NCI-H146 treated with DMSO at 0.1 percent for 48 hours (cell line): ENCODE data around the gene FOXP1.
A peak's percentile ranks its signal among the peaks of the same experiment; 100 is the strongest.

ENCODE experiments used
- DNase-seq: peaks from one replicate; lab custom pipeline; 2025; ENCODE audit not compliant: unreplicated experiment; lab: John Stamatoyannopoulos, UW

FOXP1 gene

DNA sequence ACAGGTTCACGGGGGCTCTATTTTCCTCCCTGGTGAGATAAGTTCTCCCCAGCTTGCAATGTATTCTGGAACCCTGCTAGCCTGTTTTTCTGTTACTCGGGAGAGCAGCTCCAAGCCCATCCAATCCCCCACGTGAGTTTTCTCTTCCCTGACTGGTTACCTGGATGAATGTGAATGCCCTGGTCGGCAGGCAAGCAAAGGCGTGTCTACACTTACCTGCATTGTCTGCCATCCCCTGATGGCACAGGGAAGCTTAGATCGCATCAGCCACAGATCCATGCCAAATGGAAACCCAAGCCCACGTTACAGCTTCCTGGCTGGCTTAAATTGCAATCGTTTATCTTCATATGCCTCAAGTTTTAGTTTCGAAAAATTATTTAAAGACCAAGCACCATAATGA, 149.9 kb downstream of the FOXP1 start:
- DNase-seq, result no peak

DNA sequence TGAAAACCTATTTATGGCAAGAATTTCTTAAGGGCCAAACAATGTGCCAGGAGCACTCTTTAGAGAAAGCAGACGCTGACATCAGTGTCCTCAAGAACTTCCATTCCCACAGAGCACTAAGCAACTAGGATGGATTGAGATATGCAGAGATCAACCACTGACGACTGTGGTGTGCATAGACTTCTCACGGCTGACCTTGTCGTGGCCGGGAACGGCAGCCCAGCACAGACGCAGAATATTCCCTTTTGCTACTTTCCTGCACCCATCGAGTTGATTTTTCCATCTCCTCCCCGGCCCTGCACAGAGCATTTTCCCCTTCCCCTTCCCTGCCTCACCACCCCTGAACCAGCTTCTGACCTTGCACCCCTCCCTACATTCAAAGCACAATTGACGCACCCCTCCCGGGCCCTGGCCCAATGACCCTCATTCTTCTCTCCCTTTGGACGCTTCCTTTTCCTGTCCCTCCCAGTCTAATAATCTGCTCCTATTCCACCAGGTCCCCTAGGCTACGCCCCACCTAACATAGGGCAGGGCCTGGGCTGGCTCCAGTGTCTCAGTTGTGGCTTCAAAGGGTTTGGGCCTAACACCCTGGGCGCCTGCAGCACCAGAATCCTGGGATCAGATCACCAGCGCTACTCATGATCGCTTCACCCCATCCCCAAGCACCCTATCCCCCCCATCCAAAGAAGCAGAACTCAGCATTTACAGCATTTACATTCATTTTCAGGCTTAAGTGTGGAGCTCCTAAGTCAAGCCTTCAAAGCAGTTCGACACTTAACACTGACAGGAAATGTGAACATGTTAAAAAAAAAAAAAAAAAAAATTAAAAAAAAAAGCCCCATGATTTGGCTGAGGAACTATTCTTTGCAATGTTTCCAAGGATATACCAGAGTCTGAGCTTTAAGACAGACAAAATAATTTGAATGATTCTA, 151.2 kb downstream of the FOXP1 start:
- DNase-seq, result no peak

DNA sequence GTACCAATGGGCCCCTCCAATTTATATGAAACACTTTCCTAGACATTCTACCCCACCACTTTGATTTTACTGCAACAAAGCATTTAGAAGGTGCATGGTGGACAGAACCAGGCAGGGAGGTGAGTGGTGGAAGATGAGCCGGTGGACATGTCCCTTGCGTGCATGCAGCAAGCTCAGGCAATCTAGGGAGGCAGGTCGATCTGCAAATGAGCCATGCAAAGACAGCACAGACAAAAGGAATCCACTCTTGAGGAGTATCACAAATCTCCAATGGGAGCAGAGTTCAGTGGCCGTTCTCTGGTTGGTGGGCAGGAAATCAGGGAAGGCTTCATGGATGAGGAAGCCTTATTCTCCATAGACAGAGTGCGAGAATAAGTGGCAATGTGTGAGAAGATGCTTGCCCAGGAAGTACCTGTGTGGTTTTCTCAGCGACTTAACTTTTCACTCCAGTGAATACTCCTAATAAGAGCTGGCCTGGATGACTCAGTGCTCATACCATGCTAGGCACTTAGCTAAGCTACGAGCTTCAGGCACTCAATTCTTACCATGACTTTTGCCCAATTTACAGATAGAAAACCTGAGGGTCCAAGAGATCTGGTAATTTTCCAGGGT, 152.5 kb downstream of the FOXP1 start:
- no peak for DNase-seq

DNA sequence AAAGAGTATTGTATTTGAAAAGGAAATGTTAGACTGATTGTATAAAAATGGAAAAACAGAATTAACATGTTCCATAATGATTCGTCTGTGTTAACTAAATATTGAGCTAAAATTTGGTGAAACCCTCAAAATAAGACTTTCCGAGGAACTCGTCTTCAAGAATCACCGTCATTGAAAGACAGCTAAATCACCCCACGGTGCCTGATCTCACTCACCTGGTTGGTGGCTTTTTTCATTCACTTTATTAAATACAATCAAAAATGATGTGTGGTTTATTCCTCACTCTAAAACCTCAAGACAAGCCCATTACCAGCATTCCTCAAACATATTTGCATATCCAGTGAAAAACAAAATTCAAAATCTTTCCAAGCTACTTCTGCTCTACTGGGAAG, 153.9 kb downstream of the FOXP1 start:
- no peak for DNase-seq

DNA sequence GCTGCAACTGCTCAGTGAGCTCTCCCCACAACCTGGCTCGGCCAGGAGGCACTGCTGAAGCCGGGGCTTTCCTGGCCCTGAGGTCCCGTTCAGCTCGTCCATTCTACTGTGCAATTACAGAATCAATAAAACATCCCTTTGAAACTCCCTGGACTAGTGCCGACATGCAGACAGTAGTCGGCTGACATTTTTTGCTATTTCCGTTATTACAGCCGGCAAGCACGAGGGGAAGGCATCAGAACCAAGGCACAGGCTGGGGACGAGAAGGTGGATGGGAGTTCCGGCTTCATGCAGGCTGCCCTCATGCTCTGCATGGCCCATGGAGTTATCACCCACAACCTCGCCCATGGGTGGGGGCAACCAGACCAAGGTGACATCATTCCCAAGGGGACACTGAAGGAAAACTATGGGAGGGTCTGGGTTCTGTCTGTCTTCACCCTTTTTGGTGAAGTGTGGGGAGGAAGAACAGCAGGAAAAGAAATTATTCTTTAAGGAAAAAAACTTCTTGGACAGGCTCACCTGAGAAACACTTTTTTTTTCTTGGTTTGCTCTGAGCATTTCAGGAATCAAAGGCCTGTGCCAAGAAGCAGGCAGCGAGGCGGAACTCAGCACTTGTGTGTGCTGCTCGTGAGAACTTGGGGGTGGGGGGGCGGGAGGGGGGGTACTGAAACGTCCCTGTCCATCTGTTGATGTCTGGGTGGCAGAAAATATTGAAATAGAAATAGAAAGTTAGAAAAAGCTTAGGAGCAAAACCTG, 154.5 kb downstream of the FOXP1 start:
- DNase-seq, result no peak

DNA sequence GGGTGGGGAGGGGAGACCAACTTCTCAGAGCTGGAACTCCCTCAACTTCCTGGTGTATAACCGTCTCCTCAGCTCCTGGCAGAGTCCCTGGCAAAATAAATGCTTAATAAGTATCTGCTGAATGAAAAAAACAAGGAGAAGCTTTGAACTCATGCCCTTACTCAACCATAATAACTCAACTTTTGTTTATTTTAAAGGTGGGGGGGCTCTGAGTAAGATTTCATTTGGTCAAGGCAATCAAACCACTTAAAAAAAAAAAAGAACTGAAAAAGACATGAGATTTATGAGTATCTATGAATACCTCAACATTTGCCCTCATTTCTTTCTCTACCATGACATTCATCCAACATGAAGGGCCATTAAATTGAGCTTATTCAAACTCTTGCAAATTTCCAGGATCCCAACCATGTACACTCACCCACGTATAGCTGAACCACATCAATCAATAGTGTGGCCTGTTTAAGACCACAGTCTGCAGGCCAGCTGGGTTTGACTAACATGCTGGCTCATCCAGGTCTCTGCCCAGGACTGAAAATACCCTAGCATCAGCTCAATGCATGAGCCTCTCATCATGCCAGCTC, 157.9 kb downstream of the FOXP1 start:
- no peak for DNase-seq

DNA sequence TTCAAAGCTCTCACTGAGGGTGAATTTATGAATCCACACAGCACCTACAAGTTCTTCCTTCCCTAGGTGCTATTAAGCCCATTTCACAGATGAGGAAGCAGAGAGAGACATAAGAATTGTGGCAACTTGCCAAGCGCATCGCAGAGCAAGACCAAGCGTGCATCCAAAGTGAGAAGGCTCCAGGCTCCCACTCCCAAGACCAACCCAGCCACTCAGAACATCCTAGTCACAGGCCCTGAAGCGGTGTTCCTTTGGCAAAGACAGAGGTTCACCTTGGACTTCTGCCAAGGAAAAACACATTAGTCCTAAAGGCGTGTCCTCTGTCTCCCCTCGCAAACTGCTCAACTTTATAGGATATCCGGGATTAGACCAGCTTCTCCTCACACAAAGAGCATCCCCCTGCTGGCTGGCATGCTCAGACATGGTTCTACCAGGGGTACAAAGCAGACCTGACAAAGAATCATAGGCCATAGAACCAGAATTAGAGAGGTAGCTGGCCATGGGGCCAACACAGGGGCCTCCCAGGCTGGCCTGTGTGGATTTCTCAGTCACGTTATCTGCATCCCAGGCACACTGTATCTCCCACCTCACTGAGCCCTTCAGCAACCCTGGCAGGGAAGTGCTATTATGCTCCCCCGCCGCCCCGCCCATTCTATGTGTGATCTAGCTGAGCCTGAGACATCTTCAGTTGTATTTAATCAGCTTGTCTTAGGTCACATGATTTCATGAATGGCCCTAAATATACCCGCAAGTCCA, 160.2 kb downstream of the FOXP1 start:
- DNase-seq, result peak; percentile 3

DNA sequence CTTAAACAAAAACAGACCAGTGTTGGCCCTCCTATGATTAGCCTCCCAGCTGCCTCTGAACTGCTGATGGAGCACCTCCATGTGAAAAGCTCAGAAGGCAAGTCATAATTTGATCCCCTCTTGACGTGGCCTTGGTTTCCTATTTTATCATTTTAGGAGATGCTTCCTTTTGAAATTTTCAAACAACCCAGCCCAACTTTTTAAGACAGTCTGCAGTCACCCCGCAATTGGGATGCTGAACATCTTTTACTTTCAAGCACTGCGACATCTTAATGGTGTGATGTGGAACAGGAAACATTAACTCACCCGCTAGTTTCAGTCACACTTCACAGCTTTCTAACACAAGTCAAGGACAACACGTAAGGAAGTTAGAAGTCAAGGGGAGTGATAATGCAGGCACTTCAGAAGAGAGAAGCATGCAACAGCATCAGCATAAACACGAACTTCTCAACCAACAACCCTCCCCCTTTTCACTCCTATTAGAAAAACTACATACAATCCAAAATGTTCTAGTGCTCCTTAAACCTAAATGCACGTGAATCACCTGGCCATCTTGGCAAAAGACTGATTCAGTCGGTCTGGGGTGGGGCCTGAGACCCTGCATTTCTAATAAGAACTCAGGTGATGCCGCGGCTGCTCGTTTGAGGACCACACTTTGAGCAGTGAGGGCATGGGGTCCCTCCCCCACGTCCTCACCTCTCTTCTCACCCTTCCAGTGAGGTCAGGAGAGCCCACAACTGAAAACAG, 161.5 kb downstream of the FOXP1 start:
- DNase-seq, result no peak

DNA sequence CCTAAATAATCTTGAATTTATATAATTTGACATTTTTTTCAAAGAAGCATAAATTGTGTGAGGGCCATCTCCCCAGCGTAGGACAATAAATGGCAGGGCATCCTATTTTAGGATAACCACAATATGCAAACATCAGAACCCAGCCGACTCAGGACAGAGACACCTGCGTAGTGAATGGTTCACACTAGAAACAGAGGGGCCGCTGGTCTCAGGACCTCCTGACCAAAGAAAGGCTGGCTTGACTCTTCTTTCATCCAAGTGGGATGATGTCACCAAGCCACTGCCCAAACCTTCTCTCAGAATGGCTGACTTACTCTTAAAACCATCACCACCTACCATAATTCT, 162.1 kb downstream of the FOXP1 start:
- no peak for DNase-seq

DNA sequence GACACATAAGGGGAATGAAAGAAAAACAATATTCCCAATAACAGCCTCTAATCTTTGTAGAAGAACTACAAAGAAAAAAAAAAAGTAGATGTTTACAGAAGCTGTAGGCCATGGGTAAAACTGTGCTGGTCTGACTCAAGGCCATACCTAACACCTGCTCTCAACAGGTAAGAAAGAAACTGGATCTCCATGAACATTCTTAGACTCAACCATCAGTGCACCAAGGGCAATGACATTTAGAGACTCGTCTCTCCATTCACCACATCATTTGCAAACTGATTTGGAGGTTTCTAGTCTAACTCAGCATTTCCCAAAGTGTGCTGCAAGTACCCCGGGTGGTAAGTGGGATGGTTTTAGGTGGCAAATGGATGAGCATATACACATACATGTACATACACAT, 164.2 kb downstream of the FOXP1 start:
- no peak for DNase-seq

DNA sequence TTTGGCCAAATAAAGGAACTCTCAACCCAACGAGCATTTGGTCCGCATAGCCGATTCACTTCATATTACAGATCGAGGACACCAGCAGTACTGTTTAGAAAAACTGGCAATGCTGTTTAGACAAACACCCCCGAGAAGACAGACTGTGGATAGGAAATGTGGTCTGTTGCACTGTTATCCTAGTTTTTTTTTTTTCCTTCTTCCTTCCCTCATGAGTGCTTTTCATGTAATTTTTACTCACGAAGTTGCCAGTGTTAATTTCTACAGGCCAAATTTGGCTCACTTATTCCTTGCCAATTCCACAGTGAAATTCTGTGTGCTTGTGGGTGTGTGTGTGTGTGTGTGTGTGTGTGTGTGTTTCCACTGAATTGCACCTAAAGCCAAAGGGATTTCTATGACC, 165.7 kb downstream of the FOXP1 start:
- no peak for DNase-seq

DNA sequence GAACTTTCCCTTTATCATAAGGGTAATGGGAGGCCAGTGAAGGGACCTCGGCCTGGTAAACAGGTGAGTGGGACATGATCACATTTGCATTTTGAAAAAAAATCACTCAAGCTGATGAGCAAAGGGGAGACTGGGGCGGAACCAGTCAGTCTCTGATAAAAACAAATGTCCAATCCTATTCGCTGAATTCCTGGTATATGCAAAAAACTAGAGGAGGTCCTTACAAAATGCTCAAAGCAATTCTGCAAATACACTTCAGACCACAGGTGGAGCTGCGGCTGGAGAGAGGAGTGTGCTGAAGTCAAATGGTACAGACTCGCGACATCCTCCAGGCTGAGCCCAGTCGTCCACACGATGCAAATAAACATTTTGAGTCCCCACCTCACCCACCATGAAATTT, 166.7 kb downstream of the FOXP1 start:
- DNase-seq, result no peak

DNA sequence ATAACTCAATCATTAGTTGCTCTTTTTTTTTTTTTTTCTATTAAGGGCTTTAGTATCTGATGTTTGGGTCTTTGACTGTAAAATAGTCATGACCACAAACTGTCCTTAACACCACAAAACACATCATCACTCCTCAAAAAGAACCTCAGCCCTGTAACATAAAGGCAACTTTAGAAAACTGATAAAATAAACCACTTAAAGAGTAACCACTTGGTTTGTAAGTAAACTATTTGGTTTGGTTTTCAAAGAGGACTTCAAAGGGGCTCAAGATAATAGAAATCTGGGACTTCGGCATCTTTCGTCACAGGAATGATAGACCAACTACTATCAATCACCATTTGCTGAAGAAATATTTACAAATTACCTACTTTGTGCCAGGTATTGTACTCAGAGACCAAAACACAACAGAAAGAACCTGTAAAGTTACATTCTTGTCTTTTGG, 167.8 kb downstream of the FOXP1 start:
- no peak for DNase-seq

DNA sequence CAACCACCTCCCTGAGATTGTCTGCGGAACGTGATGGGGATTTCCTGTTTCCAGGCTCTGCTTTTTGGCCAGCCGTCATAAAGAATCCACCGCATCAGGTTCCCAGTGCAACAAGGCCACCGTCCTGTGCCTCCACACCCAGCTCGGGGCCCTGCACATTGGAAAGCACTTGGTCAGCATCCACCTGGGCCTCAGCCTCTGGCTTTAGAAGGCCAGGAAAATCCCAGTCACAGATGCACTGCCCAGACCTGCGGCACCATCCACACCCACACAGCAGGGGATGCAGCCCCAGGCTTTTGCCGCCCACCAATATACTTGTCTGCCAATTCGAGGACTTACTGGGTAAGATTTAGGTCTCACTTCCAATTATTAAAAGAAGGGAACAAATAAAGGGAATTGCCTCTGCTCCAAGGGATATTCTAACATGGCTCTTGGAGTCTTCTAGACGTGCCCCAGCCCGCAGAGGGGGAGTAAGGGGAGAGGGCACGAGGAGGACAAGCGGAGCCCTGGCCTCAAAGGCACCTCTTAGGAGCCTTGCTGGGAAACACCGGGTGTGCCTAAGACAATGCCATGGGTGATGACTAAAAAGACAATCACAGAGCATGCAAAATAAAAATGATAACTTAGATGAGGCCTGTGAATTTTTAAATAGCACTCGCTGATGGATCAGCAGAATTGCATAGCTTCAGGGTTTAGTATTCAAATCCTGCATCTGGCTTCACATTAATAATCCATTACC, 169.2 kb downstream of the FOXP1 start:
- DNase-seq, result no peak

DNA sequence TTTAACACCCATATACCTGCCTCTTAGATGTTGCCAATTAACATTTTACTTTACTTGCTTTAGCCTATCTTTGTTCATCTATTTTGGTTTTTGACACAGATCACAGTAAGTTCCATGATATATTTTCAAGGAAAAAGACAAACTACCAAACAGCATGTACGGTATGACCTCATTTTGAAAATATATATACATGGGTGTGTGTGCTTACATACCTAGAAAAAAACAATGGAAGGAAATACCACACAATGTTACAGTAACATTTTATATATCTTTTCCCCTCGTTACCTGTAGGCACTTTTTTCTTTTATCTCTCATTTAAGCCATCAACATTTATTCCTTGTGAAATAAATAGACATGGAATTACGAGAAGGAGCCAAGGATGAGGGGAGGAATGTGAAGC, 170.0 kb downstream of the FOXP1 start:
- DNase-seq, result no peak

DNA sequence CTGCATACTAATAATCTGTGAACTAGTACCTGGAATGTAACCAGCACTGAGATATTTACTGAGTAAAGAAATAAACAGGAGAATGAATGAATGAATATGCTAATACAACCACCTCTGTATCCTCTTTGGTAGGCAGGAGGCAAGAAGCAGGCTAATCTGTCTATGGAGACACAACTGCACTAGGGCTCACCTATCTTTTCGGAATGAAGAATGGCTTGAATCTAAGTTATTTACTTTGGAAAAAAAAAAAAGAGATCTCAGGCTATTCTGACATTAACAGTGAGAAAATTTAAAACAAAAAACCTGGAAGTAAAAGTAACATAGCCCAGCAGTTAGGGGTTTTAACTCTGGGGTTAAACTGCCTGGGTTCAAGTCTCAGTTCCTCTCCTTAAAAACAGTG, 174.2 kb downstream of the FOXP1 start:
- no peak for DNase-seq

DNA sequence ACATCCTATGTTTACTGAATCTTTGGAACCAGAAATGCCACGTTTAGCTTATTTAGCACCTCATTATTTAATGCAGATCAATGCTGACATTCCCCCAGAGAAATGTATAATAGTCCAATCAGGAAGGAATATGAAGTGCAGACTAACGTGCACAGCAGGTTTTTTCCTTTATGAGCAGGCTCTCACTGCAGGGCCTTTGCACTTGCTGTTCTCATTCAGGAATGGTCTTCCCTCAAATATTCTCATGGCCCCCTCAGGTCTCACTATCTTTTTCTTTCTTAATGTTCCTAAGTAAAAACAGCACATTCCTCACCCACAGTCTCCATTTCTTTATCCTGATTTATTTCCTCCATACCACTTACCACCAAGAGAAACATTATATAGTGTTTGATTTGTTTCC, 174.6 kb downstream of the FOXP1 start:
- no peak for DNase-seq

DNA sequence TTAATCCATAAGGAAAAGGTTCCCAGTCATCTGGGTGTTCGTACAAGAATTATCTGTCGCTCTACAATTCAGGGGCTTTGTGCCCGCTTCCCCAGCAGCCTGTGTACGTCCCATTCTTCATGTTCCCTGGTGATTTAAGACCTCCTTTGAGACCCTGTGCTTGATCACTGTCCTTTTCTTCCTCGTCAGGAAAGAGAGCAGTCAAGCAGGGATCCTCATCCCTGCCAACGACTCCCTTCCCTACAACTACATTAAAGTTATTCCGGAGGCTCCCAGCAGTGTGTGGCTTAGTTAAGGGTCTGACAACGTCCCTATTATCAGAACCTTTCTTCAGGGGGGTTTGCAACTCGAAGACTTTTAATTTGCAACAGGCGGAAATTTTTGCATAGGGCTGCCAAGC, 175.7 kb downstream of the FOXP1 start:
- DNase-seq, result no peak

DNA sequence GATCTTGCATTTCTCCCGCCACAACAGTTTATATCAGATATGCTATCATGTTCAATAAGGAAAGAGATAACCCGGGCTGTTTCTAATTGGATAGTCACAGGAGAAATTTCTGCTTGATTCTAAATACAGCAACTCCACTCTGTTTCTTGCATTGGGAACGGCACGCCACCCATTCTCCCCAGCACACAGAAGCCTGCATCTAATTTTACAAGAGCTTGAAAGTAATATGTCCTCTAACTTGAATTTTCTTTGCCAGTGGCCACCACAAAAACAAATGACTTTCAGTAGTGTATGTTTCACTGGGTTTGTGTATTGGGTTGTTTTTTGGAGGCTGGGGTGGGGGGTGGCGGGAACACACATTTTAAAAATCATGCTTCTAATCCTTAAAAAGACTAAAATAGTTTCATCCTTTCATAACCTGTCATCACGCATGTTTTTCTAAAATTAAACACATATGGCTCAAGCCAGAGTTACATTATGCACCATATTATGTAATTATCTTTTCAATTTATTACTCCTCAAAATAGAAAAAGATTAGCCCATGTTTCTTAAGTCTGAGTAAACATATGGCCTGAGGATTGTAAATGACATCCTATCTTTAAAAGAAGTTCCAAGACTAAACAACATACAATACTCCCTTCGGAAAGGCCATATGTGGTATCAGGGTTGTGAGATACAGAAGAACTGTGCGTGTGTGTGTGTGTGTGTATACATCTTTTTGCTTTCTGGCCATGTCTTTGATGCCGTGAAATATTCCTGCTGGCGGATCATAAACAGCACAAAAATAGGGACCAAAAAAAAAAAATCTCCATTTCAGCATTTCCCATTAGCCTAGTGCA, 176.3 kb downstream of the FOXP1 start:
- no peak for DNase-seq
